Superior temporal gyrus (tissue), 1 donor: ENCODE data around the gene TASP1.
"Not testable (repeated sequence)": the region's sequence is repeated elsewhere in the genome, so short reads cannot be mapped to it uniquely, and the experiment has no call there.

Experiments
- DNase-seq: peaks from one replicate; pipeline ENCODE4 v3.0.0-alpha.2; 2016; ENCODE audit errors: extremely low spot score

Gene TASP1, protein sequence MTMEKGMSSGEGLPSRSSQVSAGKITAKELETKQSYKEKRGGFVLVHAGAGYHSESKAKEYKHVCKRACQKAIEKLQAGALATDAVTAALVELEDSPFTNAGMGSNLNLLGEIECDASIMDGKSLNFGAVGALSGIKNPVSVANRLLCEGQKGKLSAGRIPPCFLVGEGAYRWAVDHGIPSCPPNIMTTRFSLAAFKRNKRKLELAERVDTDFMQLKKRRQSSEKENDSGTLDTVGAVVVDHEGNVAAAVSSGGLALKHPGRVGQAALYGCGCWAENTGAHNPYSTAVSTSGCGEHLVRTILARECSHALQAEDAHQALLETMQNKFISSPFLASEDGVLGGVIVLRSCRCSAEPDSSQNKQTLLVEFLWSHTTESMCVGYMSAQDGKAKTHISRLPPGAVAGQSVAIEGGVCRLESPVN

DNA sequence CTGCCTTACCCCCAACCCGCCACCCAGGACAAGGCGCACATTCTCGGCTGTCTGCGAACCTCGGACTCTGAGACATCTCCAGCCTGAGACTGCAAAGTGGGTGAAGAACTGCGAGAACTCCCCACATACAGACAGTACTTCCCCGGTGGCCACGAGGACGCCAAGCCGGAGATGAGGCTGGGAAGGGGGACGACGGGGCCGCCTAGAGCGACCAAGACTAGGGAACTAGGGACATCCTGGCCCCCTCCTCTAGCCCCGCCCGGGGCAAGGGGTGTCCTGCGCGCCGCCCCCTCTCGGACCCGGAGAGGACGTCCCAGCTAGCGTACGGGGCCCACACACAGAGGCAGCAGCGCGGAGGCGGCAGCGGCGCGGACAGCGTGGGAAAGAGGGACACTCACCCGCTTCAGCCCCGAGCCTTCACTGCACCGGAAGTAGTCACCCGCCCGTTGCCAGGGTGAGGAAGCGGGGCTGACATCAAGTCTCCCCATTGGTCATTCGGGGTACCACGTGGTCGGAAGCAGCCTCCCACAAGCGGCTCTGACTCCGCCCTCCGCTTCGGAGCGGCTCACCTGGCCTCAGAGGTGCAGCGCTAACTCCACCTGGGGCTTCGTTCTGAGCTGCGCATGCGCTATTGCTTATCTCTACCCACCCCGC is at the start of gene TASP1:
Gene TASP1, minus strand, starts transcription at position 437 of the 654 bp plus-strand sequence. CDS start 8,854 bp downstream, outside the sequence.
- DNase-seq = peak; percentile 97

DNA sequence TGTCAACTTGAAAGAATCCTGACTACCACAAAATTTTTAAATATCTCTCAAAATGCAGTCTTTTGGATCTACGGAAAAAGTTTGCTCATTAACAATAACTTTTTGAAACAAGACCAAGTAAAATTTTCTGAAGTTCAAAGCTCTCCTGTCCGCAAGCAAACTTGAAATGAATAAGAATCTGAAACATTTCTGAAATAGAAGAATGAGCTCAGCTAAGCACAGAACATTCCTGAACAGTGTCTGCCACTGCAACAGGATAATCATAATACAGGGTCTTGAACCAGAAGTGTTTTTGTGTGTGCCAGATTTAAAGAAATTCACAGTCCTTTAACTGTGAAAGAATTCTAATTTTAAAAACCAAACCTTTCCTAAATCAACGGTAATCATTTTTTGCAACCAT is 49.1 kb upstream of the TASP1 start:
- no peak for DNase-seq

DNA sequence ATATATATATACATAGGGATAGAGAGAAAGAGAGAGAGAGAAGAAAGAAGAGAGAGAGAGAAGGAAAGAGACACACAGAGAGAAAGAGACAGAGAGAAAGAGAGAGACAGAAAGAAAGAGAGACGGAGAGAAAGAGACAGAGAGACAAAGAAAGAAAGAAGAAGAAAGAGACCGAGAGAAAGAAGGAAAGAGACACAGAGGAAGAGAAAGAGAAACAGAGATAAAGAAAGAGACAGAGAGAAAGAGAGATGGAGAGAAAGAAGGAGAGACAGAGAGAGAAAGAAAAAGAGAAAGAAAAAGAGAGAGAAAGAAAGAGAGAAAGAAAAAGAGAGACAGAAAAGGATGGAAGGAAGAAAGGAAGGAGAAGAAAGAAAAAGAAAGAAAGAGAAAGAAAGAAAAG is 46.9 kb upstream of the TASP1 start:
- no peak for DNase-seq

DNA sequence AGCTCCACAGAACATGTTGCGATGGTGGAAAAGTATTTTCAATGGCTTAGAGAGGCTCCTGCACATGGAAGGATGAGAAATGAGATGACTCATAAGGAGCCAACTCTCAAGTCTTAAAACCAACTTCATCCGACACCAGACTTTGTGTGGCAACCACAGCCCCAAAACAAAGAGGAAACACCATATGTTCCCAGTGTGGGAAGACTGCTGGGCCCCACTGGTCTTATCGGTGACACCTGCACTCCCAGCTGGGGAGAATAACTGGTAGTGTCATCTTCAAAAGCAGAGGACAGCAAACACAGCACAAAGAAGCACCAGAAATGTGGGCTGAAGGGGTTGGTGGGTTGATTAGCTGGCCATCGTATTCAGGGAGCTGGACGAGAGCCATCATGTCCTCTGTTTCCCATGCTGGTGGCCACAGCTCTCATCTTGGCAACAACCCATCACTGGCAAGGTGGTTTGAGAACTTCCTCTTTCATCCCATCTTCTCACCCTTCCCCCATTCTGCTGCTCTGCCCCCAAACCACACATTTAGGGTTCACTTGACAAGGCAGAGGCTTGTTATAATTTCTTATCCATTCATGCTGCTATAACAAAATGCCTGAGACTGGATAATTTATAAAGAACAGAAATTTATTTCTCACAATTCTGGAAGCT is 46.0 kb upstream of the TASP1 start:
- DNase-seq = no peak

DNA sequence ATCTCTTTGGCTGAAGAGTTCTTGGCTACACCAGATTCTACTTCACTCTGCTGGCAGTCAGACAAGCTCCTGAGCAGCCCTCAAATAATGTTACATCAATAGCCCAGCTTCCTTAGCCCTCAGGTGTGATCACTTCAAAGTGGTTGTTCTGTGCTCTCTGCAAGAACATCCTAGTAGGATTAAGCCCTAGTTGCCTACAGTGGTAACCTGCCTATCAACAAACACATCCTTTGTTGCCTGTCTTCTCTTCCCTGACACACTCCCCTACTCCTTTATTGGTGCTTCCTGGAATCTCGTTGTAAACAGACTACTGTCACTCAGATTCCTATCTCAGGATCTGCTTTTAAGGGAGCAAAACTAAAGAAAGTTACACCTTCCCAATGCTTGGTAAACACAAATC is 45.1 kb upstream of the TASP1 start:
- no peak for DNase-seq

DNA sequence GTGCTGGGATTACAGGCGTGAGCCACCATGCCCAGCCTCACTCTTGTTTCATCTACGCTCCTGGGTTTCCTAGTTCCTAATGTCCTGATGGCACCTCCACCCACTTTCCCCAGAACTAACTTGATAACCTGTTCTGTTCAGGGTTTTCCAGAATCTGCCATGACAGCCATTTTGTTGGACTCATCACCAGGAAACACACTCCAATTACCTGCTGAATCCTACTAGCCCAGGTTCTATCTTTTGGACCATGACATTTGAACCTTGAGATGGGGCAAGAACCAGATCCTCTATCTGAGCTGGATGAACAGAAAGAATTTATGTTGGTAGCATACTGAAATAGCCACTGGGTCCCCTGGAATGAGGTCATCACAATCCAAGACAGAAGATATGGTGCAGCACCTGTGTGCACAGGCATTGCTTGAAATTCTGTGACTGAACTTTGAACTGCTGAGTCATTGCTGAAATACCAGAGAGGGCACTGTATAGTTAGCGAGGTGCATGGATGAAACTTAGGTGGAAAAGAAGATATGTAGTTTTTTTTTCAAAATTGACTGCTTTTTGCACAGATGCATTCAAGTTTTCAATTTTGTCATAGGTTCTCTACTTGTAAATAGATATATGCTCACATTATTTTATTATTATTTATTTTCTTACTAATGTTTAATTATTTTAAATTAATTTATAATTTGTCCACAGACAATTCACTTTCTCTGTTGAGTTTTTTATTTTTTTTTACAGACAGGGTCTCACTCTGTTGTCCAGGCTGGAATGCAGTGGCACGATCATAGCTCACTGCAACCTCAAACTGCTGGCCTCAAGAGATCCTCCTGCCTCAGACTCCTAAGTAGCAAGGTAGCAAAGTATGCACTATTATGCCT is 42.8 kb upstream of the TASP1 start:
- DNase-seq = no peak

DNA sequence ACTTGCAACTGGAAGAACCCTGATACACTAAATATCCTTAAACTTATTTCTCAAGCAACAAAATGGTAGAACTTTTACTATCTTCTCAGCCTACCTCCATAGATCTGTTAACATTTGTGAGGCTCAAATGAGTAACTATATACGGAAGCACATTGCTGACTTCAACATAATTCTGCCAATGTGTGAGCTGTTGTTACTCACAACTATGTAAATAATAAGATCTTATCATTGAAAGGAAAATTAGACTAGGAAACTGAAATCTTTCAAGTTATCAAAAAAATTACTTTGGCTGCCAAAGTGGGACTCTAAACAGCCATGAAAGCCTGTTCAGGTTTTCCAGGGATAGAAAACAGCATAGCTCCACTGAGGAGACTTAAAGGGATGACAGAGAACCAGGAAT is 40.2 kb upstream of the TASP1 start:
- DNase-seq = no peak

DNA sequence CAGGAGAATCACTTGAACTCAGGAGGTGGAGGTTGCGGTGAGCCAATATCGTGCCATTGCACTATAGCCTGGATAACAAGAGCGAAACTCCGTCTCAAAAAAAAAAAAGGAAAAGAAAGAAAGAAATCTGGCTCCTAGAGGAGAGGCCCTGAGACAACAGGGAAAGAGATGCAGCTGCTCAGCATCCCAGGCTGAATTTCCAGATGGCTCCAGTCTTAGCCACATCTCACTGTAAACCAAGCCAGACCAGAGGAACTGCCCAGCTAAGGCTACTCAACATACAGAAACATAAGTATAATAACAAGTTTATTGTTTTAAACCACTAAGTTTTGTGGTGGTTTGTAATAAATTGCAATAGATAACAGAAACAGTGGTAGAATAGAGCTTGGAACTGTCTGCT is 38.5 kb upstream of the TASP1 start:
- no peak for DNase-seq

DNA sequence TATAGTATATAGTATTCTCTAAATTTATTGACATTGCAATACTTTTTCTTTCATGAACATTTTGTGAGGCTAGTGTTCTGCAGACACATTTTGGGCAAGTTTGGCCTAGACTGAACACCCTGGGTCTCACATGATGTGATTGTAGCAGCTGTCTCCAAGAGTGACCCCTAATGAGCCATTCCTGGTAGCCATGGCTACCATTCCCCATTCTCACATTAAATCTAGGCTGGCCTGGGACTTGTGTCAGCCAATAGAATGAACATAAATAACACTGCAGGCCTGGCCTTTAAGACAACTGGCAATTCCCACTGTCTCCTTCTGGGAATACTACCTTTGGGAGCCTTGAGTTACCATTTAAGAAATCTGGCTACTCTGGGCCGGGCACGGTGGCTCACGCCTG is 38.0 kb upstream of the TASP1 start:
- no peak for DNase-seq

DNA sequence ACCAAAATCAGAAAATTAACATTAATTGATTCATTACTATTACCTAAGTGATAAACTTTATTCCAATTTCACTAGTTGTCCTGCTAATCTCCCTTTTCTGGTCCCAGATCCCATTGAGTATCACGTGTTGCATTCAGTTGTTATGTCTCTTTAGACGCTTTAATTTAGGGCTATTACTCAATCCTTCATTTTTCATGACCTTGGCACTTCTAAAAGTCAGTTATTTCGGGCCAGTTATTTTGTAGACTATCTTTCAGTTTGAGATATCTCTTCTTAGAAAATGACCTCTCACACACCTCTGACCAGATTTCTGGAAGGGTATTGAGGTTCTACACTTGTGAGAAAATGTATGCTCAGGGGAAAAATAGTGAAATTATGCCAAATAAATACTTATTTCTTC is 34.0 kb upstream of the TASP1 start:
- DNase-seq = no peak

DNA sequence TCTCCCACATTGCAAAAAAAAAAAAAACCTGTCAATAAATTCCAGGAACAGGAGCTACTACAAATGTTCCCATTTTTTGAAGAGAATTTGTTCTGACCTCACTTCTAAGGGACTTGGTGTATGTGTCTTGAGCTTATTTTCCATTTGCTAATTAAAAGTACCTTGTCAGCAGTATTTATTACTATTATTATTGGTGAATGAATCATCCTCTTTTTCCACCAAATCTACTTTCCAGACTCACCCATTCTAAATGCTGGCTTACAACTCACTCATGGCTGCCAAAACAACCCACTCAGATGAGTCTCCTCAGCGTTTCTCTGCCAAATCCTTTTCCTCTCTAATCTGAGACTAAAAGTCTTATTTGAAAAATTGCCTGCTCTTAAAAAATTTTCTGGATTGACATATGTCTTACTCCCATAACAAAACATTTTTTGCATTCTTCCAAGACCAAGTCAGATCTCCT is 33.2 kb upstream of the TASP1 start:
- DNase-seq = peak; percentile 54

DNA sequence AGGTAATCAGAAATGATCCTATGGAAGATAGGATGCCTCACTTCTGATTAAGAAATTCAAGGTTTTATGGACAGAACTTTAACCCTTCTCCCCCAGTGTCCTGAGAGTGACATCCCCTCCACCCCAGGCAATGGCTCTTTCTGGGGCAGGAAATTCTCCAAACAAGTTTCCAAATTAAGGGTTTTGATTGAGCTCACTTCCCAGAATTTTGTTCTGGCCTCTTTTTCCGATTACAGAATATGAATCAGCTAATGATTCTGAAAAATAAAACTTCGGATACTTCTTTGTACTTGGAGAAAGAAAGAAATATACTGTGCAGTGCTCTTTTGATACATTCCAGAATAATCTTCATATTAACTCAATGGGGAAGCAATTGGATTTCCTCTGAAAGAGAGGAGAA is 32.8 kb upstream of the TASP1 start:
- DNase-seq = no peak

DNA sequence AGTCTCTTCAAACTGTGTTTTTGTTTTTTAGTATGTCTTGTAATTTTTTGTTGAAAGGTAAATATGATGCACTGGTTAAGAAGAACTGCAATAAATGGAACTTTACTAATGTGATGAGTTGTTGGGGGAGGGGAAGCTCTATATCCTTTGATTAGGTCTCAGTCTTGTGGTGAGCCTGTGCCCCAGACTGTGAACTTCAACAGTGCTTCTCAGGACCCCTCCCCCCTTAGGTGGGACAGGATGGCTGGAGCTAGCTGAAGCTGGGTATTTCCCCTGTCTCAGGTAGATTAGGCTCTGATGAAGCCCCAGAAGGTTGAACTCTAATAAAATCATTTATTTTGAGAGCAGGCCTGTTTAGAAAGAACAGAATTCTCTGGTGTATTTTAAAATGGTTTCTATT is 31.4 kb upstream of the TASP1 start:
- no peak for DNase-seq

DNA sequence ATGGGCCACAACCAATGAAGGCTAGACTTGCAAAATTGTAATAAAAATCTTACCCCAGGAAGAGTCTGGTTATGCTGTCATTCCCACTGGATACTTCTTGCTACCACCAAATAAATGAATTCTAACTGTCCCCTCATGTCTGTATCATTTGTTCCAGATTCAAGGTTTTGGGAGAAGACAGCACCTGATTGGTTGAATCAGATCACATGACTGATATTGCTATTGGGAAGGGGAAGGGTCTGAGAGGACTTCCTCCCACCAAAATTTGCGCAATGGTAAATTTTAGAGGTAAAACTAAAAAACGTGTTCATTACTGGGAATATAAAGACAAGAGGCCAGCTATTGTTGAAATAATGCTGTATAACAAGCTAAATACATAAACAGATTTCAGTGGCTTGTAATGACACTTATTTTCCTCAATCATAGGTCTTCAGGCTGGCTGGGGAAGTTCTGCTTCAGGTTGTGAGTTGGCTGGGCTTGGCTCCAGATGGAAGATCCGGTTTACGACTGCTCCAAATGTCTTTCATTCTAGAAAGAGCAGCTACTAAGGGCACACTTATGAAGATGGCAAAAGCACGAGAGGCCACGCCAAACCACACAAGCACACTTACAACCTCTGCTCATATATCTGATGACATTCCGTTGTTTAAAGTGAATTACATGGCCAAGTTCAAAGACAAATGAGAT is 27.1 kb upstream of the TASP1 start:
- no peak for DNase-seq

DNA sequence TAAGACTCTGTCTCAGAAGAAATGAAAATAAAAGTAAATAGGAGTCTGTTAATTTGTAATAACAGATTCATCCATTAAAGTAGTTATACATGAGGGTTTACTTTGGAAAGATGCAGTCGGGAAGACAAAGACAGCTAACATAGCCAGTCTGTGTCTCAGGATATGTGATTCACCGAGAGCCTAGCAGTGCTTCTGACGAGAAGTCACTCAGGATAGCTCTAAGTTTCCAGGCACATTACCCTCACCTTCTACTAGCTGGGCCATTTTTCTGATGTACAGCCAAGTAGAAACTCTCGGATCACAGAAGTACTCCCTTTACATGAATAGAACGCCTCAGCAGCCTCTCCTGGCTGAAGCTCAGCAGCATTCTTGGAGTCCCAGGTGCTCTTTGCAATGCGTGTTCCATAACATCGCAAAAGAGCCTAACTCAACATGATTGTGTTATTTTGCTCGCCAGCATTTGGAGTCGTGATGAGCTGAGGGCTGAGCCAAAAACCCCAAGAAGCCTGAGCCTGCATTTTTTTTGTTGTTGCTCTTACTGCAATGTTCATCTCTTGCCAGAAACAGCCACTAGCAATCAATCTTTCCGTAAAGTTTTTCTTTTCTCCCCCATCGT is 22.4 kb upstream of the TASP1 start:
- no peak for DNase-seq

DNA sequence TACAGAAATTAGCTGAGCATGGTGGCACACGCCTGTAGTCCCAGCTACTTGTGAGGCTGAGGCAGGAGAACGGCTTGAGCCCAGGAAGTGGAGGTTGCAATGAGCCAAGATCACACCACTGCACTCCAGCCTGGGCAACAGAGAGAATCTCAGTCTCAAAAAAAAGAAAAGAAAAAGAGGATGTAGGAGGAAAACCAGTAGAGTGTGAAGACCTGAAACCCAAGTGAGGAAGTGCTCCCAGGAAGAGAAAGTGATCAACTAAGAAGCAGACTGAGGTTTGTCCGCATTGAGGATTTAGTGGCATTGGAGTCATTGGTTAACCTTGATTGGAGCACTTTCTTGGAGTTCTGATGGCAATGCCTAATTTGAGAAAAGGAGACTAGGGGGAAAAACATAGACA is 20.6 kb upstream of the TASP1 start:
- DNase-seq = no peak

DNA sequence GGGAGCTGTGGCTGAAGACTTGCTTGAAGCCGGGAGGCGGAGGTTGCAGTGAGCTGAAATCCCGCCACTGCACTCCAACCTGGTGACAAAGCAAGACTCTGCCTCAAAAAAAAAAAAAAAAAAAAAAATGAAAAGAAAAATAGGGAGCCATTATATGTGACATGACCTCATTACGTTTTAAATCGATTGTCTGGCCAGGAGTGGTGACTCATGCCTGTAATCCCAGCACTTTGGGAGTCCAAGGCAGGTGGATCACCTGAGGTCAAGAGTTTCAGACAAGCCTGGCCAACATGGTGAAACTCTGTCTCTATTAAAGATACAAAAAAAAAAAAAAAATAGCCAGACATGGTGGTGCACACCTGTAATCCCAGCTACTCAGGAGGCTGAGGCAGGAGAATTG is 19.3 kb upstream of the TASP1 start:
- DNase-seq = not testable (repeated sequence)

DNA sequence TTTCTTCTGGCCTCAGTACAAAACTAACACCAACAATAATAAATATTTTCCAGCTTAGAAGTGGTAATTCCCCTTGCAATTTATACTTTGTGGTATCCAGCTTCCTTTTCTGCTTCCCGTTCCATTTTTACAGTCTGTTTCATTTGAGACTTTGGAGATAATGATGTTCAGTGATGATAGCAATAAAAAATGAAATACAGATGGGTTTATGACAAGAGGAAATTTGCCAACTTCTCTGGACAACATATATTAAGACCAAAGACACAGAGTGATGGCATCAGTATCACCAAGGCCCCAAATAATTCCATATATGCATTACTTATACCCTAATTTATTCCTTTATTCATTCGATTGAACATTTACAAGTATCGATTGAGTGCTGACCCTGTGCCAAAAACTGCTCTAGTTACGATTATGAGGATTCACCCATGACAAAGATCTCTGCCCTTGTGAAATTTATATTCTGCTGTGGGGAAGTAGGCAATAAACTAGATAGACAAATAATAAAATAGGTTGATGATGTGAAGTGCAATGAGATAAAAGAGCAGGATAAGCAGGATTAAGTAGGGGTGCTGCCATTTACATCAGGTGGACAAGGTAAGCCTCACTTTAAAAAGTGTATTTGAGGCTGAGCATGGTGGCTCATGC is 18.1 kb upstream of the TASP1 start:
- no peak for DNase-seq

DNA sequence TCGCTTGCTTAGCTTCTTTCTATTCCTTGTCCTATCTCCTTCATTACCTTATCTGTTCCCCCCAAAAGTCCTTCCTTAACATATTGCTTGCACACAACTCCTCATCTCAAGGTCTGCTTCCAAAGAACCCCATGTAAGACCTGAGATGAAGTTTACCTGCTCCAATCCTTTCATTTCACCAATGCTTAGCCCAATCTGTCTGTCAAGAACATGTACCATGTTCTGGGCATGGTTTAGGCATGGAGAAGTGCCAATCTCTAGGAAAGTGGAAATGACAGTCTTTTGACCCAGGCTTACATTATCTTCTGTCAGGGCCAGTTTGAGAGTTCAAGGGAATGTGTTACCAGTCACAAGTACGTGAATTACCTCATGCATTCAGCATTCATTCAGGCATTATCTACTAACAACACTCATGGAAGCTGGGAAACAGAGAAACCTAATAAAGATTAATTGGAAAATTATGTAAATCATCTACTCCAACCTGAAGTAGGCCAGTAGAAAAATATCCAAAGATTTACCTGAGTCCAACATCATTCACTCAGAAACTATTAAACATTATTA is 15.8 kb upstream of the TASP1 start:
- no peak for DNase-seq

DNA sequence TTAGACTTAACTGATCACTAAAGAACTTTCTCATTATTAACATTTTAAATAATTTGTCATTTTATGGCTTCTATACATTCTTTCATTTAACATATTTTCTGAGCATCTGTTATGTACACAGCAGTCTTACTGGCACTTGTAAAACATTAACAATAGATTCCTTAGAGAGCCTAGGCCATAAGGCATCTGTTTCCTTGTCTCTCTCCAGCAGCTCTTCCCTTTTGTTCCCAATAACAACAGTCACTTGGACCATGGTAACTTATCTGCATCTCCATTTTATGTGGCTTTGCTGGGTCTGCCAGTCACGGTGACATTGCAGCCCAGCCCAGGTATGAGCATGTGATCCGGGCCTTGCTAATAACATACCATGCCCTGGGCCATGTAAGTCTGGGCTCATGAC is 11.7 kb upstream of the TASP1 start:
- no peak for DNase-seq
